Esophagus muscularis mucosa (tissue), 3 donors: ENCODE results near the gene SPATS2.

ENCODE experiments used
- CTCF ChIP-seq, 3 experiments: fragments of 200-600 bp in 2 of 3; fragments of 450-650 bp in 1 of 3; sonication (generic) in 2 of 3; IDR thresholded peaks; one replicate each; pipeline ENCODE4 v1.5.1; 2017 to 2019; ENCODE audit warnings: antibody characterized with exemption in 3 of 3, mild to moderate bottlenecking in 2 of 3, moderate library complexity in 1 of 3
- POLR2AphosphoS5 ChIP-seq, 2 donors: sonication (generic); formaldehyde crosslinking; IDR thresholded peaks; one replicate each; pipeline ENCODE4 v1.6.1; 2017; ENCODE audit warnings: antibody characterized with exemption in 2 of 2

- TF ChIP-seq CTCF (IDR thresholded peaks at IDR 0.05) (no peak), POLR2AphosphoS5 (IDR thresholded peaks at IDR 0.05) (no peak)
These were observed 1.7 kb upstream of the SPATS2 start for GRCh38 chr12:49365542-49365941.
